NCI-H128 (cell line): Measurements from ENCODE around the gene HSPA5.
"Not testable (repeated sequence)": the region's sequence is repeated elsewhere in the genome, so short reads cannot be mapped to it uniquely, and the experiment has no call there.

Experiments used
- DNase-seq: peaks from one replicate; lab custom pipeline; 2025; ENCODE audit not compliant: unreplicated experiment; lab: John Stamatoyannopoulos, UW

HSPA5 gene

DNA sequence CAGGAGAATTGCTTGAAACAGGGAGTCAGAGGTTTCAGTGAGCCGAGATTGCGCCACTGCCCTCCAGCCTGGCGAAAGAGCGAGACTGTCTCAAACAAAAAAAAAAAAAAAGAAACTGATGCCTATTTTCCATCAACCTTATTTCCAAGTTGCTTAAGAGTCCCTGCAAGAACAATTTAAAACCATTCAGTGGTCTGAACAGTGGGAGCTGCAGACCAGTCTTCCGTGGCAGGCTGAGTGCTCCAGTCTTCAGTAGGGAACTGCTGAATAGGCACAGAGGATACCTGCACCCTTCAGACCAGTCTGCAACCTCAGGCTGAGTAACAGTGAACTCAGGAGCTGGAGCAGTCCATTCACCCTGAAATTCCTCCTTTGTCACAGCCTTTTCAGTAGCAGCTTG, 46.7 kb downstream of the HSPA5 start:
- not testable (repeated sequence) for DNase-seq

DNA sequence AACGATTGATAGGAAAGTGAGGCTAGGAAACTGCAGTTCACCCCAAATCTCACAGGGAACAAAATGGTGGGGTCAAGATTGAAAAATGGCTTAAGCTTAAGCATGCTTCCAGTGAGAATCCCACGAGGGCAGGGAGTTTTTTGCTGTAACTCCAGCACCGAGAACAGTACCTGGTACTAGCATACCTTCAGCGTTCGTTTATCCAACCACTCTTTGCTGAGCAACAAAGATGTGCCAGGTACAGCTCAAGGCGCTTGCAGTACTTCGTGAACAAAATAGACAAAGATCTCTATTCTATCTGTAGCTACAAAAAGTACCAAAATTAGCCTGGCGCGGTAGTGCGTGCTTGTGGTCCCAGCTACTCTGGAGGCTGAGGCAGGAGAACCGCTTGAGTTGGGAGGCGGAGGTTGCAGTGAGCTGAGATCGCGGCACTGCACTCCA, 50.8 kb downstream of the HSPA5 start:
- no peak for DNase-seq

DNA sequence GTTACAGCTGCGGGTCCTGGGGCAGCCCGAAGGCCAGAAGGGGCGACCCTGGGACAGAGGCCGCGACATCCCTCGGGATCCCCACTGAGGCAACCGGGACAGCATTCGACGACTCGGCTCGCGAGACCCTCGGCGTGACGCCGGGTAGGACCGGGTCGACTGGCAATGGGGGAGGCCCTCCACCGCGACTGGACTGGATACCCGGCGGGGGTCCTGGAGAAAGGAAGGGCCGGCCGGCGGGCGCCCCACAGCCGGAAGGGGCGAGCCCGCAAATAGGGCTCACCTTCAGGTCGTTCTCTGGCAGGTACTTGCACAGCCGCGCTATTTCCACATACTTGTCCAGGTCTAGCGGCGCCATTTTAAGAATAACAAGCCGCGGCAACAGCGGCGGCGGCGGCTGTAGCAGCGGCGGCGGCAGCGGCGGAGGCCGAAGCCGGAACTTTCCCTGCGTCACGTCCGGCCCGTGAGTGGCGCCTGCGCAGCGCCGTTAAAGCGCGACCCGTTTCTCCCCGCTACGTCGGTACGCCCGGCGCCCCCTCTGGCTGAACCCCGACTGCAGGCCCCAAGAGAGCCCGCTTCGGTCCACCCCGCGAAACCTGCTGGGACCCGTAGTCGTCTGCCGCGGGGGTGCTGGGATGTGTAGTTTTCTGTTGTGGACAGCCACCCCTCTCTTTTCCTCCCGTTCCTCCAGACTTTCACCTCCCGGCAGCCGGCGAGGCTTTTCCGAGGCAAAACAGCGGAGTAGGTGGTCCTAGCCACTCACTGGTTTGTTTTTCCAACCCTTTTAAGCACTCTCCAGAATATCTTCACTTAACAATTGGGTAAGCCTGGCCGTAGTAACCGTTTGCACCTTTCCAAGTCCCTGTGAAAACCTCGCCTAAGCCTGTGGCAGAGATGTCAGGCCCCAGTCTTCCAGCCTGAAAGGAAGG, 51.5 kb downstream of the HSPA5 start, which contains the start of gene PPP6C:
TSS of gene PPP6C (minus strand) at position 443 of the 929 bp plus-strand sequence. CDS start at position 358, 85 bp downstream.
- DNase-seq, result peak; percentile 89

DNA sequence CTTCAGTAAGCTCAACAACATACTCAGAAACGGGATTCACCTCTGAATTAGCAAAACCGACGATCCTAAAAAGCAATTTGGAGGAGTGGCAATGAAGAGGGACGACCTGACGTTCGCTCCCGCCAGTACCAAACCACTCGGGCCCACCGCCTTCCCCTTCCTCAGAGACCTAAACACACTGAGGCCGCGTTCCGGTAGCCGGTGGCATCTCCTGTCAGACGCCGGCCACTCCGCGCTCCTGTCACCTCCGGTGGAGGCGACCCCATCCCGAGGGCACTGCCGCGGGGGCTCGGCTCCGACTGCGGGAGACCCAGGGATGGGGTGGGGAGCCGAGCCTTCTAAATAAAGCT, 52.2 kb downstream of the HSPA5 start:
- no peak for DNase-seq
